ENCODE measurements around the gene BDKRB2.

- TF ChIP-seq TAF1 (IDR thresholded peaks at IDR 0.05; ENCODE audit: borderline replicate concordance, insufficient read depth, low read length) (no peak), SIN3A (IDR thresholded peaks at IDR 0.05; ENCODE audit: borderline replicate concordance, insufficient read depth, low read length) (no peak), POLR2AphosphoS5 (IDR thresholded peaks at IDR 0.05; ENCODE audit: low read depth, low read length) (no peak)
Measured at GRCh38 chr14:96274543-96274942, 69.9 kb downstream of the BDKRB2 start.

Data from PFSK-1 (cell line).